KMS-11 (cell line): ENCODE measurements around the gene EMILIN2.

Experiments
- H2AFZ ChIP-seq: fragments of 200-600 bp; sonication (generic); 2 replicates; pipeline ENCODE4 v1.6.1; 2016; ENCODE audit warnings: antibody characterized with exemption, mixed run types, low read depth
- H3K27ac ChIP-seq: fragments of 200-600 bp; sonication (generic); 2 replicates; pipeline ENCODE4 v1.6.1; 2016; ENCODE audit warnings: mild to moderate bottlenecking, mixed run types
- H3K27me3 ChIP-seq: fragments of 200-600 bp; sonication (generic); 2 replicates; pipeline ENCODE4 v1.6.1; 2017; ENCODE audit warnings: mild to moderate bottlenecking, low read depth, mixed run types, moderate library complexity; ENCODE audit not compliant: insufficient read depth
- H3K36me3 ChIP-seq: fragments of 200-600 bp; sonication (generic); 2 replicates; pipeline ENCODE4 v1.6.1; 2017; ENCODE audit warnings: mild to moderate bottlenecking, mixed run types; ENCODE audit not compliant: insufficient read depth
- H3K4me1 ChIP-seq: fragments of 200-600 bp; sonication (generic); 2 replicates; pipeline ENCODE4 v1.6.1; 2016; ENCODE audit warnings: mild to moderate bottlenecking, low read depth, mixed run types; ENCODE audit not compliant: poor library complexity, severe bottlenecking
- H3K4me2 ChIP-seq: fragments of 200-600 bp; sonication (generic); 2 replicates; pipeline ENCODE4 v1.7.0; 2016; ENCODE audit warnings: mild to moderate bottlenecking, mixed run types
- H3K4me3 ChIP-seq: fragments of 200-600 bp; sonication (generic); IDR thresholded peaks from 2 replicates; pipeline ENCODE4 v1.6.1; 2017; ENCODE audit warnings: low read depth, low read length, mixed read lengths; ENCODE audit not compliant: insufficient read depth
- H3K79me2 ChIP-seq: fragments of 200-600 bp; sonication (generic); 2 replicates; pipeline ENCODE4 v1.6.1; 2016; ENCODE audit warnings: low read depth, mixed run types; ENCODE audit not compliant: insufficient read depth
- H3K9ac ChIP-seq: fragments of 200-600 bp; sonication (generic); 2 replicates; pipeline ENCODE4 v1.6.1; 2016; ENCODE audit warnings: mild to moderate bottlenecking, mixed run types
- H4K20me1 ChIP-seq: fragments of 200-600 bp; sonication (generic); 2 replicates; pipeline ENCODE4 v1.6.1; 2016; ENCODE audit warnings: mild to moderate bottlenecking, mixed run types; ENCODE audit not compliant: insufficient read depth
- CTCF ChIP-seq: fragments of 200-600 bp; sonication (generic); conservative IDR thresholded peaks from 2 replicates; pipeline ENCODE4 v1.6.1; 2017; ENCODE audit warnings: low read depth, mild to moderate bottlenecking, antibody characterized with exemption, low read length, moderate library complexity, mixed read lengths

EMILIN2 gene

GRCh38 chr18:2952605-2953004, 105.8 kb downstream of the EMILIN2 start:
- no peak for TF ChIP-seq CTCF
- Histone ChIP-seq H3K4me2 (no peak overlapping the region), H3K4me3 (no peak overlapping the region), H4K20me1 (no peaks in the 10 kb centered on the region), H3K36me3 (no peaks in the 10 kb centered on the region; the same call in 1 of the 2 replicates), H2AFZ (no peak overlapping the region), H3K27me3 (no peaks in the 10 kb centered on the region), H3K27ac (no peak overlapping the region), H3K79me2 (no peaks in the 10 kb centered on the region), H3K9ac (no peak overlapping the region), H3K4me1 (no peaks in the 10 kb centered on the region)

GRCh38 chr18:2953935-2954653, 107.3 kb downstream of the EMILIN2 start:
- Histone ChIP-seq H3K4me1 (peaks cover 10% of the 10 kb centered on the region), H2AFZ (no peak overlapping the region), H3K4me3 (no peak overlapping the region), H3K9ac (no peak overlapping the region), H3K79me2 (no peaks in the 10 kb centered on the region), H3K27ac (no peak overlapping the region), H3K36me3 (no peaks in the 10 kb centered on the region; the same call in 1 of the 2 replicates), H3K27me3 (no peaks in the 10 kb centered on the region), H3K4me2 (no peak overlapping the region), H4K20me1 (no peaks in the 10 kb centered on the region)
- no peak for TF ChIP-seq CTCF

- no peak overlapping the region for H3K9ac ChIP-seq
- H3K4me3 ChIP-seq = no peak overlapping the region
- H3K27me3 ChIP-seq = no peaks in the 10 kb centered on the region
- no peaks in the 10 kb centered on the region for H3K79me2 ChIP-seq
- no peak overlapping the region for H3K4me2 ChIP-seq
- peaks cover 19% of the 10 kb centered on the region for H3K4me1 ChIP-seq
- no peak overlapping the region for H2AFZ ChIP-seq
- no peak for TF ChIP-seq CTCF
- no peaks in the 10 kb centered on the region for H4K20me1 ChIP-seq
- H3K27ac ChIP-seq = no peak overlapping the region
- H3K36me3 ChIP-seq = no peaks in the 10 kb centered on the region; the same call in 1 of the 2 replicates
Observed at GRCh38 chr18:2954869-2955645, 108.3 kb downstream of the EMILIN2 start.

GRCh38 chr18:2956056-2956455, 109.2 kb downstream of the EMILIN2 start:
- Histone ChIP-seq H4K20me1 (no peaks in the 10 kb centered on the region), H3K4me1 (peaks cover 29% of the 10 kb centered on the region), H3K27me3 (no peaks in the 10 kb centered on the region), H3K4me3 (no peak overlapping the region), H3K27ac (no peak overlapping the region), H3K9ac (no peak overlapping the region), H3K79me2 (no peaks in the 10 kb centered on the region), H2AFZ (no peak overlapping the region), H3K36me3 (no peaks in the 10 kb centered on the region; the same call in 1 of the 2 replicates), H3K4me2 (no peak overlapping the region)
- TF ChIP-seq CTCF = no peak
